GM23338 (cell line): ENCODE results near the gene CSTB. TPM values are rescaled to one million over a fixed set of nuclear protein-coding genes. Genes with fewer than 3 reads are reported as not detected.

Experiments
- ATAC-seq: fragments of 200-7000 bp; cut with Tn5 transposase; 3 replicates; pipeline ENCODE4 v1.9.1; 2020
- DNase-seq: peaks from one replicate; pipeline ENCODE4 v3.0.0-alpha.2; 2015; ENCODE audit warnings: low spot score
- H2AFZ ChIP-seq: fragments of 200-600 bp; sonication (generic); 2 replicates; pipeline ENCODE4 v1.8.0; 2016; ENCODE audit warnings: antibody characterized with exemption, mild to moderate bottlenecking, moderate library complexity
- H3F3A ChIP-seq: fragments of 200-600 bp; sonication (generic); replicated peaks from 2 replicates; pipeline ENCODE4 v1.8.0; 2017; ENCODE audit warnings: antibody characterized with exemption, mixed run types, low read depth
- H3K27ac ChIP-seq: fragments of 200-600 bp; sonication (generic); 2 replicates; pipeline ENCODE4 v1.6.1; 2016; ENCODE audit warnings: low read depth
- H3K27me3 ChIP-seq: fragments of 200-600 bp; sonication (generic); 2 replicates; pipeline ENCODE4 v1.8.0; 2016; ENCODE audit warnings: mild to moderate bottlenecking, mixed run types, moderate library complexity; ENCODE audit not compliant: insufficient read depth
- H3K36me3 ChIP-seq: fragments of 200-600 bp; sonication (generic); 2 replicates; pipeline ENCODE4 v1.8.0; 2016; ENCODE audit warnings: mild to moderate bottlenecking; ENCODE audit not compliant: insufficient read depth
- H3K4me1 ChIP-seq: fragments of 200-600 bp; sonication (generic); 2 replicates; pipeline ENCODE4 v1.8.0; 2016; ENCODE audit warnings: mild to moderate bottlenecking, moderate library complexity; ENCODE audit not compliant: insufficient read depth
- H3K4me2 ChIP-seq: fragments of 200-600 bp; sonication (generic); 2 replicates; pipeline ENCODE4 v1.7.1; 2017; ENCODE audit warnings: mixed run types
- H3K4me3 ChIP-seq: fragments of 200-600 bp; sonication (generic); 2 replicates; pipeline ENCODE4 v1.6.1; 2016; ENCODE audit warnings: mixed run types
- H3K79me2 ChIP-seq: fragments of 200-600 bp; sonication (generic); replicated peaks from 2 replicates; pipeline ENCODE4 v1.8.0; 2017; ENCODE audit warnings: mild to moderate bottlenecking; ENCODE audit not compliant: insufficient read depth
- H3K9me2 ChIP-seq: fragments of 200-600 bp; sonication (generic); 2 replicates; pipeline ENCODE4 v1.8.0; 2017; ENCODE audit not compliant: insufficient read depth
- H4K20me1 ChIP-seq: fragments of 200-600 bp; sonication (generic); replicated peaks from 2 replicates; pipeline ENCODE4 v1.8.0; 2017; ENCODE audit warnings: mild to moderate bottlenecking; ENCODE audit not compliant: insufficient read depth
- H3K27ac Mint-ChIP-seq: 2 replicates; pipeline ENCODE4 v1.8.0; 2020; ENCODE audit warnings: inconsistent platforms, mild to moderate bottlenecking, moderate library complexity, mixed read lengths
- H3K27me3 Mint-ChIP-seq: 3 replicates; pipeline ENCODE4 v1.8.0; 2022; ENCODE audit warnings: low read depth, mild to moderate bottlenecking, moderate library complexity, mixed read lengths, inconsistent platforms; ENCODE audit not compliant: insufficient read depth, poor library complexity
- H3K36me3 Mint-ChIP-seq: 3 replicates; pipeline ENCODE4 v1.8.0; 2021; ENCODE audit warnings: low read depth, mild to moderate bottlenecking, inconsistent platforms, moderate library complexity, mixed read lengths
- H3K4me1 Mint-ChIP-seq: 3 replicates; pipeline ENCODE4 v1.8.0; 2020; ENCODE audit warnings: mild to moderate bottlenecking, inconsistent platforms, mixed read lengths
- H3K4me3 Mint-ChIP-seq: 3 replicates; pipeline ENCODE4 v1.8.0; 2021; ENCODE audit warnings: moderate library complexity, mild to moderate bottlenecking, inconsistent platforms, mixed read lengths
- H3K9me3 Mint-ChIP-seq: 3 replicates; pipeline ENCODE4 v1.8.0; 2020; ENCODE audit warnings: moderate library complexity, mild to moderate bottlenecking, inconsistent platforms, mixed read lengths
- EZH2phosphoT487 ChIP-seq: fragments of 200-600 bp; sonication (generic); IDR thresholded peaks from one replicate; pipeline ENCODE4 v1.8.1; 2018; ENCODE audit warnings: antibody characterized with exemption; ENCODE audit not compliant: unreplicated experiment
- JUNB ChIP-seq: IDR thresholded peaks from one replicate; pipeline ENCODE4 v1.6.1; 2016; ENCODE audit warnings: antibody characterized with exemption; ENCODE audit not compliant: unreplicated experiment
- NANOG ChIP-seq: IDR thresholded peaks from 2 replicates; pipeline ENCODE4 v1.6.1; 2016; ENCODE audit warnings: antibody characterized with exemption, borderline replicate concordance
- POLR2AphosphoS5 ChIP-seq: IDR thresholded peaks from 2 replicates; pipeline ENCODE4 v1.6.1; 2016; ENCODE audit warnings: antibody characterized with exemption, low read depth
- polyA plus RNA-seq: library from polyadenylated mRNA; unstranded; fragments of >200 nt; fragmentation: Nextera tagmentation; extraction: Ambion mirVana; gene quantifications from 2 replicates; pipeline ENCODE4 v1.2.1, GENCODE V29; 2016
- total RNA-seq: library from RNA; depleted of rRNA; stranded (reverse); fragments of >200 nt; shearing (Covaris generic); gene quantifications from 2 replicates; pipeline ENCODE4 v1.2.3, GENCODE V29; 2014
- TF ChIP-seq, protein P1 (sequence below): IDR thresholded peaks from one replicate; pipeline ENCODE4 v1.6.1; 2018; ENCODE audit warnings: antibody characterized with exemption; ENCODE audit not compliant: unreplicated experiment
- TF ChIP-seq, protein P2 (sequence below): fragments of 250-450 bp; sonication (Bioruptor Pico); IDR thresholded peaks from 2 replicates; pipeline ENCODE4 v1.5.0; 2020; ENCODE audit warnings: mild to moderate bottlenecking, moderate library complexity

The CSTB gene
- total and polyA plus RNA-seq, 2 experiments from 2014 or later: 10.0 to 142 TPM

DNA sequence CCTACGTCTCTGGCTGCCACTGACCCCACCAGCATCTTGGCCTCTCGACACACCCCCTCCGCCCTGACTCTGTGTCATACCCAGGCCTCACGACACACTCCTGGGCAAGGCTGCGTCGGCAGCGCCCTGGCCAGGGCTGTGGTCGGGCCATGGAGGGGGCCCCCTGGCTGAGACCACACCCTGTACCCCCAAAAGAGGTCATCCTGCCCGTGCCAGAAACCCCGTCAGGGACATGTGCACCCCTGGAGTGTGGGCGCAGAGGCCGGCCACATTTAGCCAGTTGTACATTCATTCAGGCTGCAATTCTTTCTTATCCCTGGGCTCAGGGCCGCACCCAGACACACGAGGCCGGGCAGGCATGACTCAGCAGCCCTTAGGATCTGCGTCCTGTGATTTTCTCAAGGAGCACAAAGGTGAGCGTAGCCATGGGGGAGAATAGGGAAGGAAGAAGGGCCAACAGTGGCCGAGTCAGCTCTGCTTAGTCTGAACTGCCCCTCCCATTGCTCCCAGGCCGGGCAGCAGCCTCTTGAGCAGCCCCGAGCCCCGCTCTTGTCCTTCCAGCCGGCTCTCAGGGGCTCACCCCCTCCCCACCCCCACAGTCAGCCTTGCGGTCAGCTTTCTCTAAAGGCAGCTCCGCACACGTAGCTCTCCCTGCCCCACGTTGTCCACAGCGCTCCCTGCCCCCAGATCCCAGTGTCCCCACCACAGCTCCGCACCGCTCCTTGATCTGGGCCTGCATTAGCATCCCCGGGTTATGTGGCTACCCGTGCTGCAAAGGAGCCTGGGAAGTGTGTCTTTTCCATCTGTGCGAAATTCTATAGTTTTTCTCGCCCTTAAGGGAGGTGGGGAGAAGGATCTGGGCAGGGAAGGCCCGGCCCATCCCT is 7.9 kb downstream of the CSTB start:
- ATAC-seq: peak; percentile 52
- Mint-ChIP-seq H3K9me3 (no peaks in the 10 kb centered on the region), H3K4me3 (no peak overlapping the region; the same call in 2 of the 3 replicates), H3K4me1 (peaks cover 45% of the 10 kb centered on the region), H3K27me3 (peaks cover 17% of the 10 kb centered on the region), H3K36me3 (peaks cover 10% of the 10 kb centered on the region), H3K27ac (peak overlapping the region; percentile 95)
- Histone ChIP-seq H3K9me2 (no peaks in the 10 kb centered on the region), H3K36me3 (no peaks in the 10 kb centered on the region), H3K4me1 (peaks cover 25% of the 10 kb centered on the region), H3K27me3 (no peaks in the 10 kb centered on the region), H2AFZ (peak overlapping the region; percentile 59; the same call in 1 of the 2 replicates), H3K4me2 (no peak overlapping the region), H3K79me2 (no peaks in the 10 kb centered on the region), H4K20me1 (no peaks in the 10 kb centered on the region), H3K4me3 (no peak overlapping the region), H3F3A (peaks cover under 1% of the 10 kb centered on the region; the same call in 1 of the 2 replicates), H3K27ac (peak overlapping the region; percentile 45; the same call in 1 of the 2 replicates)
- TF ChIP-seq, protein P1, sequence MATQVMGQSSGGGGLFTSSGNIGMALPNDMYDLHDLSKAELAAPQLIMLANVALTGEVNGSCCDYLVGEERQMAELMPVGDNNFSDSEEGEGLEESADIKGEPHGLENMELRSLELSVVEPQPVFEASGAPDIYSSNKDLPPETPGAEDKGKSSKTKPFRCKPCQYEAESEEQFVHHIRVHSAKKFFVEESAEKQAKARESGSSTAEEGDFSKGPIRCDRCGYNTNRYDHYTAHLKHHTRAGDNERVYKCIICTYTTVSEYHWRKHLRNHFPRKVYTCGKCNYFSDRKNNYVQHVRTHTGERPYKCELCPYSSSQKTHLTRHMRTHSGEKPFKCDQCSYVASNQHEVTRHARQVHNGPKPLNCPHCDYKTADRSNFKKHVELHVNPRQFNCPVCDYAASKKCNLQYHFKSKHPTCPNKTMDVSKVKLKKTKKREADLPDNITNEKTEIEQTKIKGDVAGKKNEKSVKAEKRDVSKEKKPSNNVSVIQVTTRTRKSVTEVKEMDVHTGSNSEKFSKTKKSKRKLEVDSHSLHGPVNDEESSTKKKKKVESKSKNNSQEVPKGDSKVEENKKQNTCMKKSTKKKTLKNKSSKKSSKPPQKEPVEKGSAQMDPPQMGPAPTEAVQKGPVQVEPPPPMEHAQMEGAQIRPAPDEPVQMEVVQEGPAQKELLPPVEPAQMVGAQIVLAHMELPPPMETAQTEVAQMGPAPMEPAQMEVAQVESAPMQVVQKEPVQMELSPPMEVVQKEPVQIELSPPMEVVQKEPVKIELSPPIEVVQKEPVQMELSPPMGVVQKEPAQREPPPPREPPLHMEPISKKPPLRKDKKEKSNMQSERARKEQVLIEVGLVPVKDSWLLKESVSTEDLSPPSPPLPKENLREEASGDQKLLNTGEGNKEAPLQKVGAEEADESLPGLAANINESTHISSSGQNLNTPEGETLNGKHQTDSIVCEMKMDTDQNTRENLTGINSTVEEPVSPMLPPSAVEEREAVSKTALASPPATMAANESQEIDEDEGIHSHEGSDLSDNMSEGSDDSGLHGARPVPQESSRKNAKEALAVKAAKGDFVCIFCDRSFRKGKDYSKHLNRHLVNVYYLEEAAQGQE: no peak
- TF ChIP-seq EZH2phosphoT487 (no peak), POLR2AphosphoS5 (no peak; the same call in 1 of the 2 replicates), NANOG (no peak), JUNB (no peak)
- TF ChIP-seq, protein P2, sequence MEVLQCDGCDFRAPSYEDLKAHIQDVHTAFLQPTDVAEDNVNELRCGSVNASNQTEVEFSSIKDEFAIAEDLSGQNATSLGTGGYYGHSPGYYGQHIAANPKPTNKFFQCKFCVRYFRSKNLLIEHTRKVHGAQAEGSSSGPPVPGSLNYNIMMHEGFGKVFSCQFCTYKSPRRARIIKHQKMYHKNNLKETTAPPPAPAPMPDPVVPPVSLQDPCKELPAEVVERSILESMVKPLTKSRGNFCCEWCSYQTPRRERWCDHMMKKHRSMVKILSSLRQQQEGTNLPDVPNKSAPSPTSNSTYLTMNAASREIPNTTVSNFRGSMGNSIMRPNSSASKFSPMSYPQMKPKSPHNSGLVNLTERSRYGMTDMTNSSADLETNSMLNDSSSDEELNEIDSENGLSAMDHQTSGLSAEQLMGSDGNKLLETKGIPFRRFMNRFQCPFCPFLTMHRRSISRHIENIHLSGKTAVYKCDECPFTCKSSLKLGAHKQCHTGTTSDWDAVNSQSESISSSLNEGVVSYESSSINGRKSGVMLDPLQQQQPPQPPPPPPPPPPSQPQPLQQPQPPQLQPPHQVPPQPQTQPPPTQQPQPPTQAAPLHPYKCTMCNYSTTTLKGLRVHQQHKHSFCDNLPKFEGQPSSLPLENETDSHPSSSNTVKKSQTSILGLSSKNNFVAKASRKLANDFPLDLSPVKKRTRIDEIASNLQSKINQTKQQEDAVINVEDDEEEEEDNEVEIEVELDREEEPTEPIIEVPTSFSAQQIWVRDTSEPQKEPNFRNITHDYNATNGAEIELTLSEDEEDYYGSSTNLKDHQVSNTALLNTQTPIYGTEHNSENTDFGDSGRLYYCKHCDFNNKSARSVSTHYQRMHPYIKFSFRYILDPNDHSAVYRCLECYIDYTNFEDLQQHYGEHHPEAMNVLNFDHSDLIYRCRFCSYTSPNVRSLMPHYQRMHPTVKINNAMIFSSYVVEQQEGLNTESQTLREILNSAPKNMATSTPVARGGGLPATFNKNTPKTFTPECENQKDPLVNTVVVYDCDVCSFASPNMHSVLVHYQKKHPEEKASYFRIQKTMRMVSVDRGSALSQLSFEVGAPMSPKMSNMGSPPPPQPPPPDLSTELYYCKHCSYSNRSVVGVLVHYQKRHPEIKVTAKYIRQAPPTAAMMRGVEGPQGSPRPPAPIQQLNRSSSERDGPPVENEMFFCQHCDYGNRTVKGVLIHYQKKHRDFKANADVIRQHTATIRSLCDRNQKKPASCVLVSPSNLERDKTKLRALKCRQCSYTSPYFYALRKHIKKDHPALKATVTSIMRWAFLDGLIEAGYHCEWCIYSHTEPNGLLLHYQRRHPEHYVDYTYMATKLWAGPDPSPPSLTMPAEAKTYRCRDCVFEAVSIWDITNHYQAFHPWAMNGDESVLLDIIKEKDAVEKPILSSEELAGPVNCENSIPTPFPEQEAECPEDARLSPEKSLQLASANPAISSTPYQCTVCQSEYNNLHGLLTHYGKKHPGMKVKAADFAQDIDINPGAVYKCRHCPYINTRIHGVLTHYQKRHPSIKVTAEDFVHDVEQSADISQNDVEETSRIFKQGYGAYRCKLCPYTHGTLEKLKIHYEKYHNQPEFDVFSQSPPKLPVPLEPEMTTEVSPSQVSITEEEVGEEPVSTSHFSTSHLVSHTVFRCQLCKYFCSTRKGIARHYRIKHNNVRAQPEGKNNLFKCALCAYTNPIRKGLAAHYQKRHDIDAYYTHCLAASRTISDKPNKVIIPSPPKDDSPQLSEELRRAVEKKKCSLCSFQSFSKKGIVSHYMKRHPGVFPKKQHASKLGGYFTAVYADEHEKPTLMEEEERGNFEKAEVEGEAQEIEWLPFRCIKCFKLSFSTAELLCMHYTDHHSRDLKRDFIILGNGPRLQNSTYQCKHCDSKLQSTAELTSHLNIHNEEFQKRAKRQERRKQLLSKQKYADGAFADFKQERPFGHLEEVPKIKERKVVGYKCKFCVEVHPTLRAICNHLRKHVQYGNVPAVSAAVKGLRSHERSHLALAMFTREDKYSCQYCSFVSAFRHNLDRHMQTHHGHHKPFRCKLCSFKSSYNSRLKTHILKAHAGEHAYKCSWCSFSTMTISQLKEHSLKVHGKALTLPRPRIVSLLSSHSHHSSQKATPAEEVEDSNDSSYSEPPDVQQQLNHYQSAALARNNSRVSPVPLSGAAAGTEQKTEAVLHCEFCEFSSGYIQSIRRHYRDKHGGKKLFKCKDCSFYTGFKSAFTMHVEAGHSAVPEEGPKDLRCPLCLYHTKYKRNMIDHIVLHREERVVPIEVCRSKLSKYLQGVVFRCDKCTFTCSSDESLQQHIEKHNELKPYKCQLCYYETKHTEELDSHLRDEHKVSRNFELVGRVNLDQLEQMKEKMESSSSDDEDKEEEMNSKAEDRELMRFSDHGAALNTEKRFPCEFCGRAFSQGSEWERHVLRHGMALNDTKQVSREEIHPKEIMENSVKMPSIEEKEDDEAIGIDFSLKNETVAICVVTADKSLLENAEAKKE (CRISPR knock-in tag): no peak
- DNase-seq: peak; percentile 56
